HG02623 (cell line): ENCODE measurements around the gene BTBD9.

Experiments
- ATAC-seq: cut with Tn5 transposase; IDR thresholded peaks from one replicate; pipeline ENCODE4 v1.9.1; 2021; ENCODE audit warnings: moderate library complexity; ENCODE audit not compliant: unreplicated experiment

The BTBD9 gene

GRCh38 chr6:38599966-38600550 lies 39.7 kb downstream of the BTBD9 start:
- ATAC-seq = no peak

GRCh38 chr6:38599261-38599660 lies 40.5 kb downstream of the BTBD9 start:
- no peak for ATAC-seq

- ATAC-seq = no peak
Measured at GRCh38 chr6:38593998-38594665, 45.6 kb downstream of the BTBD9 start.

GRCh38 chr6:38593409-38593808 lies 46.3 kb downstream of the BTBD9 start:
- ATAC-seq = no peak

- ATAC-seq = no peak
Measured at GRCh38 chr6:38591439-38591838, 48.3 kb downstream of the BTBD9 start.

- ATAC-seq = no peak
Measured at GRCh38 chr6:38589367-38589720, 50.4 kb downstream of the BTBD9 start.

GRCh38 chr6:38588631-38589366 lies 50.9 kb downstream of the BTBD9 start:
- no peak for ATAC-seq

GRCh38 chr6:38587766-38588362 lies 51.9 kb downstream of the BTBD9 start:
- ATAC-seq = no peak

GRCh38 chr6:38586992-38587391 lies 52.7 kb downstream of the BTBD9 start:
- no peak for ATAC-seq

GRCh38 chr6:38584731-38585130 lies 55.0 kb downstream of the BTBD9 start:
- ATAC-seq = no peak

- no peak for ATAC-seq
Measured at GRCh38 chr6:38583523-38583922, 56.2 kb downstream of the BTBD9 start.

GRCh38 chr6:38580030-38580429 lies 59.7 kb downstream of the BTBD9 start:
- no peak for ATAC-seq

GRCh38 chr6:38579010-38579628 lies 60.6 kb downstream of the BTBD9 start:
- no peak for ATAC-seq

GRCh38 chr6:38578075-38578474 lies 61.7 kb downstream of the BTBD9 start:
- ATAC-seq = no peak

- no peak for ATAC-seq
Measured at GRCh38 chr6:38577492-38577891, 62.2 kb downstream of the BTBD9 start.

GRCh38 chr6:38573801-38574395 lies 65.8 kb downstream of the BTBD9 start:
- ATAC-seq = no peak

GRCh38 chr6:38572186-38572813 lies 67.4 kb downstream of the BTBD9 start:
- ATAC-seq = peak; percentile 52

- no peak for ATAC-seq
Measured at GRCh38 chr6:38571721-38572120, 68.0 kb downstream of the BTBD9 start.

GRCh38 chr6:38570750-38571149 lies 69.0 kb downstream of the BTBD9 start:
- no peak for ATAC-seq

GRCh38 chr6:38567436-38567835 lies 72.3 kb downstream of the BTBD9 start:
- ATAC-seq = no peak
